Cardiac muscle cell (in vitro differentiated cells and primary cell): ENCODE results near the gene KLHL13. TPM values are rescaled to one million over a fixed set of nuclear protein-coding genes. Genes with fewer than 3 reads are reported as not detected.

Experiments used
- DNase-seq, 2 donors: peaks; one replicate each; pipeline versions ENCODE4 v3.0.0 to v3.0.0-alpha.2; 2010 to 2017; ENCODE audit warnings: low read depth in 1 of 2, low spot score in 1 of 2
- H3K27ac ChIP-seq: fragments of 200-600 bp; sonication (generic); 2 replicates; pipeline ENCODE4 v1.5.1; 2016
- H3K27me3 ChIP-seq: fragments of 200-600 bp; sonication (generic); 2 replicates; pipeline ENCODE4 v1.6.0; 2016; ENCODE audit warnings: control low read depth
- H3K36me3 ChIP-seq: fragments of 200-600 bp; sonication (generic); 2 replicates; pipeline ENCODE4 v1.5.1; 2016; ENCODE audit warnings: control low read depth
- H3K4me1 ChIP-seq: fragments of 200-600 bp; sonication (generic); 2 replicates; pipeline ENCODE4 v1.8.1; 2017; ENCODE audit warnings: low read depth, mild to moderate bottlenecking, mixed run types
- H3K4me3 ChIP-seq: fragments of 200-600 bp; sonication (generic); 2 replicates; pipeline ENCODE4 v1.5.1; 2016; ENCODE audit warnings: mild to moderate bottlenecking
- H3K9me3 ChIP-seq: fragments of 200-600 bp; sonication (generic); 2 replicates; pipeline ENCODE4 v1.5.1; 2017; ENCODE audit warnings: low read depth, mild to moderate bottlenecking, control low read depth
- CTCF ChIP-seq: IDR thresholded peaks from 2 replicates; pipeline ENCODE4 v1.5.1; 2012; ENCODE audit warnings: low read depth, mild to moderate bottlenecking, low read length
- polyA plus RNA-seq: library from polyadenylated mRNA; unstranded; fragments of >200 nt; fragmentation: Nextera tagmentation; extraction: Ambion mirVana; gene quantifications from 2 replicates; pipeline ENCODE4 v1.2.1, GENCODE V29; 2016
- total RNA-seq: library from RNA; depleted of rRNA; stranded (reverse); fragments of >200 nt; gene quantifications from 2 replicates; pipeline ENCODE4 v1.2.3, GENCODE V29; 2016

KLHL13 gene
- total and polyA plus RNA-seq, 2 experiments from 2014 or later: 13.8 to 22.0 TPM

- Histone ChIP-seq H3K27ac (no peak overlapping the region), H3K36me3 (no peaks in the 10 kb centered on the region), H3K4me1 (peaks cover 1% of the 10 kb centered on the region), H3K27me3 (no peaks in the 10 kb centered on the region), H3K9me3 (no peaks in the 10 kb centered on the region), H3K4me3 (no peak overlapping the region)
- DNase-seq: no peak
- TF ChIP-seq CTCF: no peak
Measured at GRCh38 chrX:117978402-117978801, 138.2 kb downstream of the KLHL13 start.

- no peak overlapping the region for H3K4me3 ChIP-seq
- H3K9me3 ChIP-seq: no peaks in the 10 kb centered on the region
- H3K4me1 ChIP-seq: peaks cover 7% of the 10 kb centered on the region
- TF ChIP-seq CTCF: no peak
- H3K27ac ChIP-seq: no peak overlapping the region
- DNase-seq: no peak
- H3K36me3 ChIP-seq: no peaks in the 10 kb centered on the region
- no peaks in the 10 kb centered on the region for H3K27me3 ChIP-seq
Measured at GRCh38 chrX:117977526-117977925, 139.1 kb downstream of the KLHL13 start.

- peaks cover 7% of the 10 kb centered on the region for H3K4me1 ChIP-seq
- H3K27me3 ChIP-seq: no peaks in the 10 kb centered on the region
- H3K9me3 ChIP-seq: no peaks in the 10 kb centered on the region
- no peak for TF ChIP-seq CTCF
- DNase-seq: peak in 1 of 2 donors; percentile 5
- no peak overlapping the region for H3K27ac ChIP-seq
- no peak overlapping the region for H3K4me3 ChIP-seq
- no peaks in the 10 kb centered on the region for H3K36me3 ChIP-seq
Measured at GRCh38 chrX:117973110-117973807, 143.4 kb downstream of the KLHL13 start.

GRCh38 chrX:117972711-117973109, 143.9 kb downstream of the KLHL13 start:
- no peaks in the 10 kb centered on the region for H3K27me3 ChIP-seq
- H3K4me1 ChIP-seq: peaks cover 7% of the 10 kb centered on the region
- H3K4me3 ChIP-seq: no peak overlapping the region
- no peaks in the 10 kb centered on the region for H3K9me3 ChIP-seq
- no peaks in the 10 kb centered on the region for H3K36me3 ChIP-seq
- DNase-seq: peak in 1 of 2 donors; percentile 34
- H3K27ac ChIP-seq: no peak overlapping the region
- no peak for TF ChIP-seq CTCF

- no peak overlapping the region for H3K4me3 ChIP-seq
- no peaks in the 10 kb centered on the region for H3K36me3 ChIP-seq
- peaks cover 7% of the 10 kb centered on the region for H3K4me1 ChIP-seq
- no peak for TF ChIP-seq CTCF
- no peak overlapping the region for H3K27ac ChIP-seq
- no peak for DNase-seq
- H3K27me3 ChIP-seq: no peaks in the 10 kb centered on the region
- H3K9me3 ChIP-seq: no peaks in the 10 kb centered on the region
Measured at GRCh38 chrX:117969782-117970181, 146.8 kb downstream of the KLHL13 start.
